Suprapubic skin (tissue), 4 donors: ENCODE measurements around the gene RUNX1. TPM values are rescaled to one million over a fixed set of nuclear protein-coding genes. Genes with fewer than 3 reads are reported as not detected.

Source experiments
- DNase-seq, 2 donors: peaks; one replicate each; pipeline ENCODE4 v3.0.0-alpha.2; 2019; ENCODE audit warnings: low spot score in 2 of 2
- H3K27ac ChIP-seq: fragments of 200-600 bp; sonication (generic); one replicate; pipeline ENCODE4 v1.5.1; 2019
- H3K27me3 ChIP-seq: fragments of 200-600 bp; sonication (generic); one replicate; pipeline ENCODE4 v1.5.1; 2019
- H3K36me3 ChIP-seq: fragments of 200-600 bp; sonication (generic); one replicate; pipeline ENCODE4 v1.5.1; 2019
- H3K4me1 ChIP-seq: fragments of 200-600 bp; sonication (generic); one replicate; pipeline ENCODE4 v1.5.1; 2019
- H3K4me3 ChIP-seq: fragments of 200-600 bp; sonication (generic); one replicate; pipeline ENCODE4 v1.5.1; 2019; ENCODE audit warnings: mild to moderate bottlenecking
- H3K9me3 ChIP-seq: fragments of 200-600 bp; sonication (generic); one replicate; pipeline ENCODE4 v1.5.1; 2019
- EP300 ChIP-seq: sonication (generic); formaldehyde crosslinking; IDR thresholded peaks from one replicate; pipeline ENCODE4 v1.6.1; 2017; ENCODE audit warnings: antibody characterized with exemption
- POLR2A ChIP-seq, 2 donors: fragments of 450-650 bp; IDR thresholded peaks; one replicate each; pipeline ENCODE4 v1.6.1; 2017; ENCODE audit warnings: antibody characterized with exemption in 2 of 2, mild to moderate bottlenecking in 2 of 2, moderate library complexity in 2 of 2
- POLR2AphosphoS5 ChIP-seq, 3 donors: sonication (generic); formaldehyde crosslinking; IDR thresholded peaks; one replicate each; pipeline ENCODE4 v1.6.1; 2017; ENCODE audit warnings: antibody characterized with exemption in 3 of 3
- WGBS: methylation state at CpG from one replicate; pipeline ENCODE4 v1.1.5; 2018; 5-methylcytosine and 5-hydroxymethylcytosine counted together
- total RNA-seq, 4 donors: library from RNA; depleted of rRNA; stranded (reverse); fragments of >200 nt; gene quantifications; one replicate each; pipeline ENCODE4 v1.1.0, GENCODE V29; 2016
- TF ChIP-seq, protein P1 (sequence below), 2 donors: fragments of 200-600 bp in 1 of 2; fragments of 450-650 bp in 1 of 2; sonication (generic) in 1 of 2; IDR thresholded peaks; one replicate each; pipeline ENCODE4 v1.5.1; 2016 to 2019; ENCODE audit warnings: antibody characterized with exemption in 2 of 2, mild to moderate bottlenecking in 1 of 2, moderate library complexity in 1 of 2

The RUNX1 gene
- total RNA-seq, 4 donors from 2014 or later = 15.4 to 26.7 (median 20.5) TPM

DNA sequence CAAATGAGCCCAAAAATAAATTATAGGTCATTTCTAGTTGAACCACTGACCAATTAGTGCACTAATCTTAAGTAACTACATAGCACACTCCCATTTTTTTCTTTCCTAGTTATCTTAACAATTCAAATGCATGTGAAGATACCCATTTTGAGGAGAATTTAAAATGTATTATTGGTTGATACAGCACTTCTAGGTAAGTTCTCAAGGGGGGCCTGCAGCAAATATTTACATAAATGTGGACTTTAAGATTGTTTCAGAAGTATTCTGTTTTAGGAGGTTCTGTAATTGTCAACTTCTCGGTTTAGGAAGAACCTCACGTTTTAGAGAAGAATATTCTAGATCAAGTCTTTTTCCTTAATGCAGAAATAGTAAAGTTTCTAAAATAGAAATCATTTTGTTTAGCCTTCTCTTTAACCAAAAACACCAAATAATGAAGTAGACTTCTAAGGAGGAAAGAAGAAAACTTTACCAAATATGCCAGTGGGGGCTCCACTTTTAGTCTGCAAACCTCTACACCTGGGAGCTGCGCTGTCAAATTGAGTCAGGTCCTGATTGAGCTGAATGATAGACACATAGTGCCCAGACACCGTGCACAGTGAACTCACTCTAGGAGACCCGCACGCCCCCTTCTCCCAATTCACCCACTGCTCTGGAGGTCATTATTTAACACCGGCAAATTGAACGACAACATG lies 144.4 kb downstream of the RUNX1 start:
- Histone ChIP-seq H3K4me3 (no peak overlapping the region), H3K4me1 (no peaks in the 10 kb centered on the region), H3K36me3 (no peaks in the 10 kb centered on the region), H3K9me3 (no peaks in the 10 kb centered on the region), H3K27ac (no peak overlapping the region), H3K27me3 (no peaks in the 10 kb centered on the region)
- TF ChIP-seq POLR2A (IDR thresholded peaks at IDR 0.05) = no peak
- TF ChIP-seq POLR2AphosphoS5 (IDR thresholded peaks at IDR 0.05) = no peak
- TF ChIP-seq, protein P1, sequence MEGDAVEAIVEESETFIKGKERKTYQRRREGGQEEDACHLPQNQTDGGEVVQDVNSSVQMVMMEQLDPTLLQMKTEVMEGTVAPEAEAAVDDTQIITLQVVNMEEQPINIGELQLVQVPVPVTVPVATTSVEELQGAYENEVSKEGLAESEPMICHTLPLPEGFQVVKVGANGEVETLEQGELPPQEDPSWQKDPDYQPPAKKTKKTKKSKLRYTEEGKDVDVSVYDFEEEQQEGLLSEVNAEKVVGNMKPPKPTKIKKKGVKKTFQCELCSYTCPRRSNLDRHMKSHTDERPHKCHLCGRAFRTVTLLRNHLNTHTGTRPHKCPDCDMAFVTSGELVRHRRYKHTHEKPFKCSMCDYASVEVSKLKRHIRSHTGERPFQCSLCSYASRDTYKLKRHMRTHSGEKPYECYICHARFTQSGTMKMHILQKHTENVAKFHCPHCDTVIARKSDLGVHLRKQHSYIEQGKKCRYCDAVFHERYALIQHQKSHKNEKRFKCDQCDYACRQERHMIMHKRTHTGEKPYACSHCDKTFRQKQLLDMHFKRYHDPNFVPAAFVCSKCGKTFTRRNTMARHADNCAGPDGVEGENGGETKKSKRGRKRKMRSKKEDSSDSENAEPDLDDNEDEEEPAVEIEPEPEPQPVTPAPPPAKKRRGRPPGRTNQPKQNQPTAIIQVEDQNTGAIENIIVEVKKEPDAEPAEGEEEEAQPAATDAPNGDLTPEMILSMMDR (IDR thresholded peaks at IDR 0.05) = no peak
- no peak for TF ChIP-seq EP300
- WGBS = 61% methylated on average over 8 of the region's 8 CpGs
- no peak for DNase-seq

DNA sequence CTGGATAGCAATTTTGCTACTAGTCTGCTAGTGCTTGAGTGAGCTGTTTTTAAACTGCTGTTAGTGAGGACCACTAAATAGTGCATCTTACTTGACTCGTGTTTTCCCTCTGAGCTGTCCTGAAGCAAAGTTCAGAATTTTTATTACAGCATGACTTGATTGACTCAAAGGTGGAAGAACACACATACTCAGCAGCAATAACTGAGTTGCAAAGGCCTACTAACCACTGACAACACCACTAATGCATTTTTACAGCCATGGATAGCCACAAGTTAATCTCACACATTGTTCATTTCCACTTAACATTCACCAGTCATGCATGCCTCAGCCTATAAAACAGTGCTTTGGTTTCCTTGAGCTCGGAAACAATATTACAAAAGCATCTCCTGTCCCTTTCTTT lies 148.7 kb downstream of the RUNX1 start:
- no peak for TF ChIP-seq POLR2AphosphoS5 (IDR thresholded peaks at IDR 0.05)
- TF ChIP-seq, protein P1 (IDR thresholded peaks at IDR 0.05) = no peak
- TF ChIP-seq EP300 = no peak
- no peak for TF ChIP-seq POLR2A (IDR thresholded peaks at IDR 0.05)
- Histone ChIP-seq H3K4me3 (no peak overlapping the region), H3K4me1 (no peaks in the 10 kb centered on the region), H3K27me3 (no peaks in the 10 kb centered on the region), H3K9me3 (no peaks in the 10 kb centered on the region), H3K27ac (no peak overlapping the region), H3K36me3 (no peaks in the 10 kb centered on the region)
- no peak for DNase-seq
- WGBS = 85% methylated on average over 2 of the region's 2 CpGs

DNA sequence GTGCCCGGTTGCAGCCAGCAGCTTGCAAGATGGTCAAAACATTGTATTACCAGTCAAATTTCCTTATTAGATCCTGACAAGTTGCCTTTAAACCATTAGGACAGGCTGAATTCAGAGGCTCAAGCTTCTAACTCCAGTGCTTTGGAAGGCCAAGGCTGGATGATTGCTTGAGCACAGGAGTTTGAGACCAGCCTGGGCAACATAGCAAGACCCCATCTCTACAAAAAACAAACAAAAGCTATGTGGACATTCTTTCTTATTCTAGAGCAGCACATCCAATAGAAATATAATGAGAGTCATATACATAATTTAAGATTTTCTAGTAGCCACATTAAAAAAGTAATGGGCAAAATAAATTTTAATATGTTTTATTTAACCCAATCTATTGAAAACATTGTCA lies 149.3 kb downstream of the RUNX1 start:
- Histone ChIP-seq H3K36me3 (no peaks in the 10 kb centered on the region), H3K9me3 (no peaks in the 10 kb centered on the region), H3K27me3 (no peaks in the 10 kb centered on the region), H3K4me3 (no peak overlapping the region), H3K4me1 (no peaks in the 10 kb centered on the region), H3K27ac (no peak overlapping the region)
- no peak for DNase-seq
- TF ChIP-seq POLR2AphosphoS5 (IDR thresholded peaks at IDR 0.05) = no peak
- TF ChIP-seq POLR2A (IDR thresholded peaks at IDR 0.05) = no peak
- no peak for TF ChIP-seq EP300
- TF ChIP-seq, protein P1 (IDR thresholded peaks at IDR 0.05) = no peak
- 100% methylated on average over 1 of the region's 1 CpG for WGBS

DNA sequence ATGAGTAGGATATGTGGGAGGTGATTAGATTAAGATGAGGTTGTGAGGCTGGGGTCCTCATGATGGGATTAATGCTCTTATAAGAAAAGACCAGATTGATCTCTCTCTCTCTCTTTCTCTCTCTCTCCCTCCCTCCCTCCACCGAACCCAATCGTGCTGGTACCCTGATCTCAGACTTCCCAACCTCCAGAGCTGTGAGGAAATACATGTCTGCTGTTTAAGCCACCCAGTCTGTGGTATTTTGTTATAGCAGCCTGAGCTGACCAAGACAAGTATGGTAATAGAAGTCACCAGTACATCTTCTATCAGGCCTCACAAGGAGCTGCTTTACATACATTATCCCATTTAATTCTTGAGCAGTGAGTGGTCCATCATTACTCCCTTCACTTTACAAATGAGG lies 149.8 kb downstream of the RUNX1 start:
- Histone ChIP-seq H3K27ac (no peak overlapping the region), H3K4me1 (no peaks in the 10 kb centered on the region), H3K9me3 (no peaks in the 10 kb centered on the region), H3K27me3 (peaks cover 2% of the 10 kb centered on the region), H3K36me3 (no peaks in the 10 kb centered on the region), H3K4me3 (no peak overlapping the region)
- DNase-seq = no peak
- 94% methylated on average over 2 of the region's 2 CpGs for WGBS
- TF ChIP-seq, protein P1 (IDR thresholded peaks at IDR 0.05) = no peak
- TF ChIP-seq POLR2A (IDR thresholded peaks at IDR 0.05) (no peak), EP300 (no peak), POLR2AphosphoS5 (IDR thresholded peaks at IDR 0.05) (no peak)

DNA sequence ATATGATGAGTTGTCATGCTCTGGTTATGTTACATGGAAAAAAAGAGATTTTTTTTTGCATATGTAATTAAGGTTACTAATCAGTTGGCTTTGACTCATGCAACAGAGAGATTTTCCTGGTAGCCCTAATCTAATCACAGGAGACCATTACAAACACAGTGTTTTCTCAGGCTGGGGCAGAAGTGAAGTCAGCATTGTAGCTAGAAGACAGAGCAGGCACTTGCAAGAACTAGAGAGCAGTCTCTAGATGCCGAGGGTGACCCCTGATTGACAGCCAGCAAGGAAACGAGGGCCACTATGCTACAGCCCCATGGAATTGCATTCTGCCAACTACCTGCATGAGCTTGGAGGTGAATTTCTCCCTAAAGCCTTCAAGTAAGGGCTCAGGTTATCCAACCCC lies 151.3 kb downstream of the RUNX1 start:
- TF ChIP-seq POLR2A (IDR thresholded peaks at IDR 0.05) = no peak
- TF ChIP-seq, protein P1 (IDR thresholded peaks at IDR 0.05) = no peak
- no peak for TF ChIP-seq EP300
- no peak for TF ChIP-seq POLR2AphosphoS5 (IDR thresholded peaks at IDR 0.05)
- no peaks in the 10 kb centered on the region for H3K9me3 ChIP-seq
- 64% methylated on average over 2 of the region's 2 CpGs for WGBS

More for the DNA sequence above, 151.3 kb downstream of the RUNX1 start:
- DNase-seq = no peak
- Histone ChIP-seq H3K36me3 (no peaks in the 10 kb centered on the region), H3K4me3 (no peak overlapping the region), H3K27ac (no peak overlapping the region), H3K27me3 (peaks cover 4% of the 10 kb centered on the region), H3K4me1 (no peaks in the 10 kb centered on the region)
